ENCODE measurements around the gene SPANXN2.
"Not testable (repeated sequence)": the region's sequence is repeated elsewhere in the genome, so short reads cannot be mapped to it uniquely, and the experiment has no call there.

SPANXN2 gene

GRCh38 chrX:143720652-143721051, at the start of gene SPANXN2:
Gene SPANXN2, minus strand, starts transcription at chrX:143720752. Its CDS starts 84 bp downstream, at chrX:143720668.
- not testable (repeated sequence) for DNase-seq

GRCh38 chrX:143768976-143769375, 48.4 kb upstream of the SPANXN2 start:
- no peak for DNase-seq

- not testable (repeated sequence) for DNase-seq
These were observed 47.2 kb upstream of the SPANXN2 start for GRCh38 chrX:143767789-143768188.

- DNase-seq, result no peak
These were observed 37.3 kb upstream of the SPANXN2 start for GRCh38 chrX:143757887-143758286.

DNA sequence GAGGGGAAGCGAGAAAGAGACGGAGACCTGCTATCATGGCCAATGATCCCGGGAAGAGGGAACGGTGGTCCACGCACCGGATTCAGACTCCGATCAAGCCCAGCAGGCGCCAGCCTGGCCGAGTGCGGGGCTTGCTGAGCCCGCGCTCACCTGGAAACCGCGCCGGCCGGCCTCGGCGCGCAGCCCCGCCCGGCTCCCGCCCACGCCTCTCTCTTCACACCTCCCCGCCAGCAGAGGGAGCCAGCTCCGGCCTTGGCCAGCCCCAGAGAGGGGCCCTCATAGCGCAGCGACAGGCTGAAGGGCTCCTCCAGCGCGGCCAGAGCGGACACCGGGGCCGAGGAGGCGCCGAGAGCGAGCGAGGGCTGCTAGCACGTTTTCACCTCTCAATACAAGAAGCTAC, 36.8 kb upstream of the SPANXN2 start:
- DNase-seq, result no peak

- DNase-seq, result no peak
These were observed 33.6 kb upstream of the SPANXN2 start for GRCh38 chrX:143754183-143754582.

DNA sequence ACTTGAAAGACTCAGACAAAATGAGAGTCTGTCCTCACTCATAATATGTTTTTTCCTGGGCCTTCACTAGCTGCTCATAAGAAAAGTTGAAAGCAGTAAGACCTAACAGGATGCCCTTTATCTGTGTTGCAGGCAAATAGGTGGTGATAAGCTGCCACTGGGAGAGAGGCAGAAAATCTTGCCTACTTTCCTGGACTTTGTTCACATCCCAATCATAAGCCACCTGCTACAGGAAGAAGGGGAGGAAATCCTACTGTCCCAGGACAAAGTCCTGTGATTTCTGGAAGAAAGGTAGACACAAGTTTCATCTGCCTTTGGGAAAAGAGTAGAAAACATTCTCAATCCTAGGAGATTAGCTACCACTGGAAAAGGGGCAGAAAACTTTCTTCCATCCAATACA, 13.3 kb upstream of the SPANXN2 start:
- no peak for DNase-seq

DNA sequence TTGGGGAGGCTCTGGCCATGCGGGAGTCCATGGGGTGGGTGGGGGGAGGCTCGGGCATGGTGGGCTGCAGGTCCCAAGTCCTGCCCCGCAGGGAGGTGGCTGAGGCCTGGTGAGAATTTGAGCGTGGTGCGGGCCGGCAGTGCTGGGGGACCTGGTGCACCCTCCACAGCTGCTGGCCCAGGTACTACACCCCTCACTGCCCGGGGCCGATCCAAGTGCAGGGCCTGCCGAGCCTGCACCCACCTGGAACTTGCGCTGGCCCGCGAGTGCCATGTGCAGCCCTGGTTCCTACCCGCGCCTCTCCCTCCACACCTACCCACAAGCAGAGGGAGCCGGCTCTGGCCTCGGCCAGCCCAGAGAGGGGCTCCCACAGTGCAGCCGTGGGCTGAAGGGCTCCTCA, 5.7 kb upstream of the SPANXN2 start:
- no peak for DNase-seq

GRCh38 chrX:143701460-143701859, 19.1 kb downstream of the SPANXN2 start:
- no peak for DNase-seq

DNA sequence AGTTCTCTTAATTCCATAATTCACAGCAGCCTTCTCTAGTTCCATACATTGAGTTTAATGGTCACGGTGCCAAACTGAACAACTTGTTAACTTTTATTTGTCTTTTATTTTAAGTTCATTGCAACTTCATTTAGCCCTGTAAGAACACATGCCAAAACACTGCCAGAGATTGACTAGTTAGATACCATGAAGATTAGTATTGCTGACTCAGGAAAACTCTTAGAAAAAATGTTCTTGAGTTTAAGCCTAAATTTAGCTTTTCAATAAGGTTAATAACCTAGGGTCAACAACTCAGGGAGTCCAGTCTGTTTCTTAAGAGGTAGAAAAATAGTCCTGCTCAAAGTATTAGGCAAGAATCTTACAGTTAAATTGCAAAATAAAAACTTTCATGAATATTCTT, 25.7 kb downstream of the SPANXN2 start:
- DNase-seq, result no peak

DNA sequence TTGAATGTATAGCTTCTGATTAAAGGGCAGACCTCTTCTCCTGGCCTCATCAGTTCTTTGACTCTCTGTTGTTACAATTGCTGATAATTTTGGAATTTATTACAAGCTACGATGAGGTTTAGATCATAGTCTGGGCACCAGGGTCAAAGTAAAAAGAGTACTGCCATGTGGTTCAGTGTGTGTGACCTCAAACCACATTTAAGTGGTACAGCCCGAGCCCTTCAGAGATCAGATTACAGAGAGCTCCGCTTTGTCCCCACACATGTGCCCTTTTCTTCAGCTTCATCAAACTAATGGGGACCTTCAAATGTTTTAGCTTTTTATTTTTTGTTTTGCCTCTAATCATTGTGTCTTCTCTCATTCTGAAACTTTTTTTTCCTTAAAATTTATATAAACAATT, 37.1 kb downstream of the SPANXN2 start:
- DNase-seq, result peak; percentile 39

GRCh38 chrX:143674926-143675325, 45.6 kb downstream of the SPANXN2 start:
- no peak for DNase-seq

- DNase-seq, result peak; percentile 20
These were observed 51.2 kb downstream of the SPANXN2 start for GRCh38 chrX:143669395-143669794.

- peak; percentile 31 for DNase-seq
These were observed 56.2 kb downstream of the SPANXN2 start for GRCh38 chrX:143664302-143664701.

- no peak for DNase-seq
These were observed 56.8 kb downstream of the SPANXN2 start for GRCh38 chrX:143663755-143664154.
